ENCODE measurements around the gene ALDOA.
A peak's percentile ranks its signal among the peaks of the same experiment; 100 is the strongest.

The ALDOA gene

GRCh38 chr16:30053376-30054015 is 12.1 kb upstream of the ALDOA start:
- no peak for TF ChIP-seq CTCF (IDR thresholded peaks at IDR 0.05; ENCODE audit: low read depth, low read length)
- DNase-seq (ENCODE audit: low read depth in 2 of 2), result peak; percentile 50 to 78
- H3K4me3 ChIP-seq (replicated peaks in 1 of 2; ENCODE audit: low read depth in 2 of 2, low read length in 2 of 2), result peak overlapping the region; percentile 78 to 83

GRCh38 chr16:30054451-30054850 is 11.1 kb upstream of the ALDOA start:
- no peak for TF ChIP-seq CTCF (IDR thresholded peaks at IDR 0.05; ENCODE audit: low read depth, low read length)
- H3K4me3 ChIP-seq (replicated peaks in 1 of 2; ENCODE audit: low read depth in 2 of 2, low read length in 2 of 2), result no peak overlapping the region
- no peak for DNase-seq (ENCODE audit: low read depth in 2 of 2)

GRCh38 chr16:30054959-30055553 is 10.5 kb upstream of the ALDOA start:
- H3K4me3 ChIP-seq (replicated peaks in 1 of 2; ENCODE audit: low read depth in 2 of 2, low read length in 2 of 2), result no peak overlapping the region
- peak; percentile 58 for TF ChIP-seq CTCF (IDR thresholded peaks at IDR 0.05; ENCODE audit: low read depth, low read length)
- no peak for DNase-seq (ENCODE audit: low read depth in 2 of 2)

- H3K4me3 ChIP-seq (replicated peaks in 1 of 2; ENCODE audit: low read depth in 2 of 2, low read length in 2 of 2), result no peak overlapping the region
- TF ChIP-seq CTCF (IDR thresholded peaks at IDR 0.05; ENCODE audit: low read depth, low read length), result no peak
- no peak for DNase-seq (ENCODE audit: low read depth in 2 of 2)
These were observed 5.2 kb upstream of the ALDOA start for GRCh38 chr16:30060346-30060745.

- TF ChIP-seq CTCF (IDR thresholded peaks at IDR 0.05; ENCODE audit: low read depth, low read length), result no peak
- H3K4me3 ChIP-seq (replicated peaks in 1 of 2; ENCODE audit: low read depth in 2 of 2, low read length in 2 of 2), result no peak overlapping the region
These were observed 4.6 kb upstream of the ALDOA start for GRCh38 chr16:30060836-30061554.

GRCh38 chr16:30063278-30063892 is 2.2 kb upstream of the ALDOA start:
- peak overlapping the region; percentile 57 to 64 for H3K4me3 ChIP-seq (replicated peaks in 1 of 2; ENCODE audit: low read depth in 2 of 2, low read length in 2 of 2)
- no peak for TF ChIP-seq CTCF (IDR thresholded peaks at IDR 0.05; ENCODE audit: low read depth, low read length)
- no peak for DNase-seq (ENCODE audit: low read depth in 2 of 2)

More at GRCh38 chr16:30060836-30061554, 4.6 kb upstream of the ALDOA start:
- no peak for DNase-seq (ENCODE audit: low read depth in 2 of 2)
